Fibroblast of villous mesenchyme (primary cell): ENCODE results near the gene TNFRSF19. TPM values are rescaled to one million over a fixed set of nuclear protein-coding genes. Genes with fewer than 3 reads are reported as not detected.

Source experiments
- DNase-seq: peaks from one replicate; pipeline ENCODE4 v3.0.0-alpha.2; 2010; ENCODE audit warnings: low read depth
- H3K4me3 ChIP-seq: 2 replicates; pipeline ENCODE4 v1.5.1; 2011; ENCODE audit warnings: low read depth, mild to moderate bottlenecking, low read length
- CTCF ChIP-seq: IDR thresholded peaks from 2 replicates; pipeline ENCODE4 v1.5.1; 2012; ENCODE audit warnings: low read depth, mild to moderate bottlenecking, low read length; ENCODE audit not compliant: insufficient read depth
- total RNA-seq: library from RNA; depleted of rRNA; stranded (reverse); fragments of >200 nt; gene quantifications from 2 replicates; pipeline ENCODE4 v1.2.3, GENCODE V29; 2012

TNFRSF19 gene
- total RNA-seq, 1 donor: 139 TPM

- no peak for DNase-seq
- TF ChIP-seq CTCF: no peak
- no peak overlapping the region for H3K4me3 ChIP-seq
These were observed 73.3 kb downstream of the TNFRSF19 start for GRCh38 chr13:23643338-23644125.

- TF ChIP-seq CTCF: no peak
- peak; percentile 24 for DNase-seq
- no peak overlapping the region for H3K4me3 ChIP-seq
These were observed 73.9 kb downstream of the TNFRSF19 start for GRCh38 chr13:23644126-23644419.

- DNase-seq: peak; percentile 58
- H3K4me3 ChIP-seq: no peak overlapping the region
- no peak for TF ChIP-seq CTCF
These were observed 74.4 kb downstream of the TNFRSF19 start for GRCh38 chr13:23644527-23645138.

- no peak overlapping the region for H3K4me3 ChIP-seq
- no peak for TF ChIP-seq CTCF
- DNase-seq: no peak
These were observed 75.6 kb downstream of the TNFRSF19 start for GRCh38 chr13:23645851-23646250.

GRCh38 chr13:23651439-23651838, 81.2 kb downstream of the TNFRSF19 start:
- no peak for TF ChIP-seq CTCF
- no peak overlapping the region for H3K4me3 ChIP-seq
- DNase-seq: no peak

- no peak for TF ChIP-seq CTCF
- no peak overlapping the region for H3K4me3 ChIP-seq
- DNase-seq: no peak
These were observed 81.7 kb downstream of the TNFRSF19 start for GRCh38 chr13:23651887-23652286.
